BLaER1 treated with 17β-estradiol and CSF1 and Interleukin-3, amounts not matched to agents 10 nM and 100 nM (cell line): ENCODE data around the gene KRT39.
"Not testable (repeated sequence)": the region's sequence is repeated elsewhere in the genome, so short reads cannot be mapped to it uniquely, and the experiment has no call there.

Experiments
- H3K27ac ChIP-seq, 11 experiments: shearing (Covaris generic); formaldehyde crosslinking; 2 replicates each; pipeline ENCODE4 v1.8.1; 2022
- H3K27me3 ChIP-seq, 11 experiments: shearing (Covaris generic); formaldehyde crosslinking; 2 replicates each; pipeline ENCODE4 v1.8.1; 2022
- H3K36me3 ChIP-seq, 11 experiments: shearing (Covaris generic); formaldehyde crosslinking; 2 replicates each; pipeline ENCODE4 v1.8.1; 2022
- H3K4me1 ChIP-seq, 10 experiments: shearing (Covaris generic); formaldehyde crosslinking; 2 replicates each; pipeline ENCODE4 v1.8.1; 2022
- H3K4me2 ChIP-seq, 11 experiments: shearing (Covaris generic); formaldehyde crosslinking; 2 replicates each; pipeline ENCODE4 v1.8.1; 2022
- H3K4me3 ChIP-seq, 10 experiments: shearing (Covaris generic); formaldehyde crosslinking; 2 replicates each; pipeline ENCODE4 v1.8.1; 2022
- H3K9ac ChIP-seq, 11 experiments: shearing (Covaris generic); formaldehyde crosslinking; 2 replicates each; pipeline ENCODE4 v1.8.1; 2022
- H3K9me3 ChIP-seq, 11 experiments: shearing (Covaris generic); formaldehyde crosslinking; replicated peaks in 1 of 11; 2 replicates each; pipeline ENCODE4 v1.8.1; 2022
- H4K20me1 ChIP-seq, 11 experiments: shearing (Covaris generic); formaldehyde crosslinking; 2 replicates each; pipeline ENCODE4 v1.8.1; 2022
- Cebpa-rat ChIP-seq, 11 experiments: shearing (Covaris generic); IDR thresholded peaks; 2 replicates each; pipeline ENCODE4 v1.8.1; 2022

The KRT39 gene

DNA sequence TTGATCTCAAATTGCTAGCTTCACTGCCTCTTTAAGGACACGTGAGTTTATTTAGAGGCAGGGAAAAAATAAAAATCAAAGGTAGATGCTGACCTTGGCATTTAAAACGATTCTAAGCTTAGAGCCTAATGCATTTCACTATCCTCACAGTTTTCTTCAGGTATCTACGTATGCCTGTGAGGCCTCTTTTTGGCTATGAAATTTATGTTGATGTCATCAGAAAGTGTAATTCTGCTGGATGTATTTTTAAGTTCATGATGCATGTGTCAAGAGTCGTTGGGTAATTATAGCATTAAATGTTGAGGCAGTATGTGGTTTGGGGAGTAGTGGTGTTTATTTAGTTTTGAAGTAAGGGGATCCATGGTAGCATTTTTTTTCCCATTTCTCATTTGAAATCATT is 37.2 kb upstream of the KRT39 start:
- no peaks in the 10 kb centered on the region for H3K4me1 ChIP-seq
- no peak overlapping the region for H3K9ac ChIP-seq
- no peak overlapping the region for H3K27ac ChIP-seq
- no peak overlapping the region for H3K4me3 ChIP-seq
- H3K36me3 ChIP-seq: no peaks in the 10 kb centered on the region
- 0 out of 22 replicates have a peak, but pooled peaks cover 0 to 9% (median 0%) of the 10 kb centered on the region in 11 experiments for H3K9me3 ChIP-seq
- no peaks in the 10 kb centered on the region for H4K20me1 ChIP-seq
- no peaks in the 10 kb centered on the region for H3K27me3 ChIP-seq
- TF ChIP-seq Cebpa-rat (IDR thresholded peaks at IDR 0.05): no peak
- H3K4me2 ChIP-seq: no peak overlapping the region

DNA sequence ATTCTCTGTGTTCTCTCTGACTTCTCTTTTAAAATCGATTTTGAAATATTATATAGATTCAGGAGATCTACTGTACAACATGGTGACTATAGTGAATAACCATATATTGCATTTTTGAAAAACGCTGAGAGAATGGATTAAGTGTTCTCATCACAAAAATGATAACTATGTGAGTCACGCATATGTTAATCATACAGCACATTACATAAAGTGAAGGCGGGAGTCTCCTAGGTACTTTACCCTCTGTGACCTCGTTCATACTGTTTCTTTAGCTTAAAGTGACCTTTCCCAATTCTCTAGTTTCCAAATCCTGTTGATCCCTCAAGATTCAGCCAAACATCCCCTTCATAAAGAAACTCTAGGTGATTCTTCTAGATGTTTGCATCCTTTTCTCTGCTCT is 36.1 kb upstream of the KRT39 start:
- no peak overlapping the region for H3K4me2 ChIP-seq
- TF ChIP-seq Cebpa-rat (IDR thresholded peaks at IDR 0.05): no peak
- H3K9ac ChIP-seq: no peak overlapping the region
- H3K4me3 ChIP-seq: no peak overlapping the region
- no peaks in the 10 kb centered on the region for H3K27me3 ChIP-seq
- H4K20me1 ChIP-seq: no peaks in the 10 kb centered on the region
- H3K36me3 ChIP-seq: no peaks in the 10 kb centered on the region
- H3K4me1 ChIP-seq: no peaks in the 10 kb centered on the region
- no peak overlapping the region for H3K27ac ChIP-seq
- 0 out of 22 replicates have a peak, but pooled peaks cover 0 to 9% (median 0%) of the 10 kb centered on the region in 11 experiments for H3K9me3 ChIP-seq

DNA sequence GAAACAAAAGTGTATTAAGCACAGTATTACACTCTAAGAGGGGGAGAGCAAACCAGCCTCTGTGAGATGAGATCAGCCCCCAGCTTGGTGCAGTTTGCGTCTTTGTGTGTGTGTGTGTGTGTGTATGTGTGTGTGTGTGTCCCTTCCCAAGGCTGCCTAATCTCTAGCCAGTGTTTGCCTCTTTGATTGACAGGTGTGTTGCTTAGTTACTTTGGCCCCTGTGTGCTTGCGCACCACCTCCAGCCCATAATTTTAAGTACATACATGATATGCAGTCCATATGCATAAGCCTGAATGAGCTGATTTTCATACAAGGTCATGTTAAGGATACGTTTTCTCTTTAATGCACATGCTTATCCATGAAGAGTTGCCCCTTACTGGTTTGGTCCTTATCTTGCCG is 35.0 kb upstream of the KRT39 start:
- Histone ChIP-seq H3K27ac (no peak overlapping the region), H3K27me3 (no peaks in the 10 kb centered on the region), H3K4me2 (no peak overlapping the region), H3K36me3 (no peaks in the 10 kb centered on the region), H3K4me3 (no peak overlapping the region), H3K4me1 (no peaks in the 10 kb centered on the region), H3K9ac (no peak overlapping the region), H4K20me1 (no peaks in the 10 kb centered on the region), H3K9me3 (0 out of 22 replicates have a peak, but pooled peaks cover 0 to 9% (median 0%) of the 10 kb centered on the region in 11 experiments)
- TF ChIP-seq Cebpa-rat (IDR thresholded peaks at IDR 0.05): no peak

DNA sequence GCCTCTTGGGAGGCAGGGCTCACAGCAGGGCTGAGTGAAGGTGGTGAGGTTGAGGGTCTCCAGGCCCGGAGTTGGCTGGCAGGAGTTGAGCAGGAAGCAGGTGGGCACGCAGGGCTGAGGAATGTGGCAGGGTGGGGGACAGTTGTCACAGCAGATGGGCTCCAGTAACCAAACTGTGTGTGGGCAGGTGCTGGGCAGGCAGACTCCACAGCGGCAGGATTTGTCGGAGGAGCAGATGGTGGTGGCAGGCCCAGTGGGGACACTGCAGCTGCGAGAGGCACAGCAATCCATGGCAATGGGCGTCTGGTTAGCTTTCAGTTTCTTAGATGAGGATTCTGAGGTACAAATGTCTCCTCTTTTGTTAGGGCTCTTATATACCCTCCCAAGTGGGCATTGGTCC is 32.8 kb upstream of the KRT39 start, which contains the start of gene KRTAP3-2:
Gene KRTAP3-2, minus strand, starts transcription at position 344 of the 400 bp plus-strand sequence. Its CDS starts 53 bp downstream, at position 291.
- H3K4me2 ChIP-seq, H4K20me1 ChIP-seq: not testable (repeated sequence)

DNA sequence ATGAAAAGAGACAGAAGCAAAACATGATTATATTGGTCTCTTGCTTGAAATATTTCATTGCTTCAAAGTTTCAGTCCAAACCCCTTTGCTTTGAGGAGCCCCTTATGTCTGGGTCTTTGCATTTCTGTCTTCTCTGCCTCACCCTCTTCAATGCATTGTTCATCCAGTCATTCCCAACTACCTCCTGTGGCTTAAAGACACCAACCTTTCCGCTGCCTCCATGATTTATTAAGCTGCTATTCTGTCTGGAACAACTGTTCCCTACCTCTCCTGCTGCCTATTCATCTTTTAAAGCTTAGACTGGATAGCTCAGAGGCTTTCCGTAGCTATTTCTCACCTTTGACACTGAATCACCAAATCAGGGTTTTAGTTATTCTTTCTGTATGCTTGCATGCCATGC is 30.6 kb upstream of the KRT39 start:
- 0 out of 22 replicates have a peak, but pooled peaks cover 0 to 9% (median 0%) of the 10 kb centered on the region in 11 experiments for H3K9me3 ChIP-seq
- no peak overlapping the region for H3K4me2 ChIP-seq
- H3K4me3 ChIP-seq: no peak overlapping the region
- no peak for TF ChIP-seq Cebpa-rat (IDR thresholded peaks at IDR 0.05)
- H3K27me3 ChIP-seq: no peaks in the 10 kb centered on the region
- no peaks in the 10 kb centered on the region for H3K36me3 ChIP-seq
- H3K9ac ChIP-seq: no peak overlapping the region
- H3K27ac ChIP-seq: no peak overlapping the region
- no peaks in the 10 kb centered on the region for H4K20me1 ChIP-seq
- no peaks in the 10 kb centered on the region for H3K4me1 ChIP-seq

More for the DNA sequence above, 32.8 kb upstream of the KRT39 start, which contains the start of gene KRTAP3-2:
- not testable (repeated sequence) for H3K9me3 ChIP-seq, H3K27me3 ChIP-seq, H3K27ac ChIP-seq, H3K36me3 ChIP-seq, H3K4me1 ChIP-seq, H3K4me3 ChIP-seq, H3K9ac ChIP-seq

DNA sequence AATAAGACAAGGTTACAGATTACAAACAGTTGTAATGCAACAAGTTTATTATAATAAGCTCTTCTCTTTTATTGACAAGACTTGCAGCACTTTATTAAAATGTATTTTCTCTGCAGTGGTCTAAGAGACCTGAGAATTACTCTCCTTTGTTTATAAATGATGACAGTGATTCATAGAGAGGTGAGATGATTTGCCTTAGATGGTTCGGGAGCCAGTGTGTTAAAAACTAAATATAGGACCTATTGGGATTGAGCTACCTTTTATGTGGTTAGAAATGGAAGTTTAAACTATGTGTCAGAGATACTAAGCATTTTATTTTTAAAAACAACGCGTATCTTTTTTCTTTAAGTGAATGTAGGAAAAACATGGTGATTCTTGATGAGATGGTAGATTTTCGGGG is 30.1 kb upstream of the KRT39 start:
- Histone ChIP-seq H3K27ac (no peak overlapping the region), H3K27me3 (no peaks in the 10 kb centered on the region), H3K9me3 (0 out of 22 replicates have a peak, but pooled peaks cover 0 to 9% (median 0%) of the 10 kb centered on the region in 11 experiments), H3K4me2 (no peak overlapping the region), H3K9ac (no peak overlapping the region), H3K36me3 (no peaks in the 10 kb centered on the region), H3K4me3 (no peak overlapping the region), H4K20me1 (no peaks in the 10 kb centered on the region), H3K4me1 (no peaks in the 10 kb centered on the region)
- no peak for TF ChIP-seq Cebpa-rat (IDR thresholded peaks at IDR 0.05)

DNA sequence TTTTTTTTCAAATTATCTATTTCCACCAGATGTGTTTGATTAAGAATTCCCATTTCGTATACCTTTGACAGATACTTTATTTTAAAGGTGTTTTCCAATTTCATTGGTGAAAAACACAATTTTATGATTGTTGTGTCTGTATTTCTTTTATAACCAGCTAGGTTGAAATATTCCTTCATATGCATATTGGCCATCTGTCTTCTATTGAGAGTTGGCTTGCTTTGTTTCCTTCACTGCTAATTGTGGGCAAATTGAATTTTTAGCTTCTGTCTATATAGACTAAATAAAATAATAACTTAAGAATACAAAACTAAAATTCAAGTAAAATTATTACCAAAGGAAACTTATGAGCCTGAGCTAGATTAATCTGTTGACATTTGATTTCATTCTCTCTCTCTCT is 28.4 kb upstream of the KRT39 start:
- Histone ChIP-seq H3K36me3 (no peaks in the 10 kb centered on the region), H3K4me1 (no peaks in the 10 kb centered on the region), H4K20me1 (no peaks in the 10 kb centered on the region), H3K9me3 (peaks cover 0 to 7% (median 5%) of the 10 kb centered on the region in 11 experiments; a peak in 7 of 22 replicates), H3K27me3 (no peaks in the 10 kb centered on the region), H3K4me2 (no peak overlapping the region), H3K9ac (no peak overlapping the region), H3K27ac (no peak overlapping the region), H3K4me3 (no peak overlapping the region)
- TF ChIP-seq Cebpa-rat (IDR thresholded peaks at IDR 0.05): no peak

DNA sequence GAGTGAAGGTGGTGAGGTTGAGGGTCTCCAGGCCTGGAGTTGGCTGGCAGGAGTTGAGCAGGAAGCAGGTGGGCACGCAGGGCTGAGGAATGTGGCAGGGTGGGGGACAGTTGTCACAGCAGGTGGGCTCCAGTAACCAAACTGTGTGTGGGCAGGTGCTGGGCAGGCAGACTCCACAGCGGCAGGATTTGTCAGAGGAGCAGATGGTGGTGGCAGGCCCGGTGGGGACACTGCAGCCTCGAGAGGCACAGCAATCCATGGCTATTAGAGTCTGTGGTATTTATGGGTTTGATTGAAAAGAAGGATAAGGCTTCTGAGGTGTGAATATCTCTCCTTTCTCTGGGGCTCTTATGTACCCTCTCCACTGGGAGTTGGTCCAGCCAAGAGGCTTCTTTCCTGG is 27.1 kb upstream of the KRT39 start, which contains the start of gene KRTAP3-3:
Gene KRTAP3-3, minus strand, starts transcription at position 326 of the 400 bp plus-strand sequence. Its CDS starts 67 bp downstream, at position 259.
- Histone ChIP-seq H3K4me1 (no peaks in the 10 kb centered on the region), H3K27me3 (no peaks in the 10 kb centered on the region), H4K20me1 (no peaks in the 10 kb centered on the region), H3K36me3 (no peaks in the 10 kb centered on the region), H3K4me2 (no peak within 1 kb of the TSS), H3K27ac (no peak within 1 kb of the TSS), H3K9ac (no peak within 1 kb of the TSS), H3K9me3 (peaks cover 0 to 7% (median 4%) of the 10 kb centered on the region in 11 experiments; a peak in 7 of 22 replicates), H3K4me3 (no peak within 1 kb of the TSS)
- no peak for TF ChIP-seq Cebpa-rat (IDR thresholded peaks at IDR 0.05)

DNA sequence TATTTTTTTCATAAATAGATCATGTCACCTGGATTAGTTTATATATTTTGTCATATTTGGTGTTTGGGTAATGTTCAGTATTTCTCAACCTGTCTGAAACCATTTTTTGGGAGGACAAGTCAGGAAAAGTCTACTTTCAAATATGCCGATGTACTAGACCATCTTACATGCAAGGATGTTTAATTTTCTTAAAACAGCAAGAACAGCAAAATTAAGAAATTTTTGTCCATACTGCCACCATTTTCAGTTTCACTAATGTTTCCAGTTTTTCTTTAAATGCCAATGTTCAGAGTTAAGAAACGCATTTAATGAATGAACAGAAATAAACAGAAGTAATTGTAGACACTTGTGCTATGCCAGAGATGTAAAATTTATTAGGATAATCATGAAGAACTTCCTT is 26.3 kb upstream of the KRT39 start:
- peaks cover 0 to 7% (median 4%) of the 10 kb centered on the region in 11 experiments; a peak in 7 of 22 replicates for H3K9me3 ChIP-seq
- no peak overlapping the region for H3K27ac ChIP-seq
- H4K20me1 ChIP-seq: no peaks in the 10 kb centered on the region
- H3K4me1 ChIP-seq: no peaks in the 10 kb centered on the region
- H3K4me2 ChIP-seq: no peak overlapping the region
- H3K36me3 ChIP-seq: no peaks in the 10 kb centered on the region
- TF ChIP-seq Cebpa-rat (IDR thresholded peaks at IDR 0.05): no peak
- H3K9ac ChIP-seq: no peak overlapping the region
- H3K27me3 ChIP-seq: no peaks in the 10 kb centered on the region
- H3K4me3 ChIP-seq: no peak overlapping the region

DNA sequence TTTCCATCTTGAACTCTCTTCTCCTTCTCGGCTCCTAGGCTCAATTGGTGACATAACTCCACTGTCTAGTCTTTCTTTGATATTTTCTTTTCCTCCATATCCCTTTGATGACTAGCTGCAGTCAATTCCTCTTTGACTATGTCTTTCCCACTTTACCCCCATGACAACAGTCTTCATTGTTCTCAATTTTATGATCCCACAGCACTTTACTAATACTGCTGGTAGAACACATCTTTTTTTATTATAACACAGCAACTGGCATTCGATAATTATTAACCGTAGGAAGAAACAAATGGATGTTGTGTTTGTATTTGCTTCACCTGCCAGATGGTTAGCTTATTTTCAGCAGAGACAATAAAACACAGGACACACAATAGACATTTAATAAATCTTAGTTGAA is 25.9 kb upstream of the KRT39 start:
- Histone ChIP-seq H3K27ac (no peak overlapping the region), H3K4me1 (no peaks in the 10 kb centered on the region), H3K9ac (no peak overlapping the region), H3K4me3 (no peak overlapping the region), H4K20me1 (no peaks in the 10 kb centered on the region), H3K9me3 (peaks cover 0 to 7% (median 4%) of the 10 kb centered on the region in 11 experiments; a peak in 7 of 22 replicates), H3K36me3 (no peaks in the 10 kb centered on the region), H3K4me2 (no peak overlapping the region), H3K27me3 (no peaks in the 10 kb centered on the region)
- TF ChIP-seq Cebpa-rat (IDR thresholded peaks at IDR 0.05): no peak
